ENCODE results near the gene RAB40C. TPM values are rescaled to one million over a fixed set of nuclear protein-coding genes. Genes with fewer than 3 reads are reported as not detected.

Gene RAB40C
- total and polyA plus RNA-seq, 2 experiments from 2014 or later, result 30.2 to 32.7 TPM

DNA sequence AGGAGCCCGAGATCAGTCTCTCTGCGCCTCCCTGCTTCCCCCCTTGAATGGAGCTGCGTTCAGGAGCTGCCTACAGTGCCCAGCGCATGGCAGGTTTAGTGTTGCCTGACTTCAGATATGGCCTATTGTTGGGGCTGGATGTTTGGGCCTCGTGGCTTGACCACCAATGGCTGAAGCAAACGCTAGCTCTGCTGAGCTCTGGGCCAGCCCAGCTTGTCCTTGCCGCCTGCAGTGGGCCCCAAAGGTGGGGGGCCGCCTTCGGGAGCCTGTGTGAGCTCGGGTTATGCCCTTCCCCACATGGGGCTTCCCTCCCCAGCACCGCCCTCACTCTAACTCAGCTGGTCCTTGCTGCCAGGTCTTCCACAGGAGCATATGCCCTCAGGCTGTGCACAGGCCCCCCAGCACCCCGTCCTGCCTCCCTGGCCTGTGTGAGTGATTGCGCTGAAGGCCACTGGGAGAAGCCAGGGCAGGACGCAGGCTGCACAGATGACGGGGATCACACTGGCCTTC lies 48.2 kb downstream of the RAB40C start:
- TF ChIP-seq, protein P1, sequence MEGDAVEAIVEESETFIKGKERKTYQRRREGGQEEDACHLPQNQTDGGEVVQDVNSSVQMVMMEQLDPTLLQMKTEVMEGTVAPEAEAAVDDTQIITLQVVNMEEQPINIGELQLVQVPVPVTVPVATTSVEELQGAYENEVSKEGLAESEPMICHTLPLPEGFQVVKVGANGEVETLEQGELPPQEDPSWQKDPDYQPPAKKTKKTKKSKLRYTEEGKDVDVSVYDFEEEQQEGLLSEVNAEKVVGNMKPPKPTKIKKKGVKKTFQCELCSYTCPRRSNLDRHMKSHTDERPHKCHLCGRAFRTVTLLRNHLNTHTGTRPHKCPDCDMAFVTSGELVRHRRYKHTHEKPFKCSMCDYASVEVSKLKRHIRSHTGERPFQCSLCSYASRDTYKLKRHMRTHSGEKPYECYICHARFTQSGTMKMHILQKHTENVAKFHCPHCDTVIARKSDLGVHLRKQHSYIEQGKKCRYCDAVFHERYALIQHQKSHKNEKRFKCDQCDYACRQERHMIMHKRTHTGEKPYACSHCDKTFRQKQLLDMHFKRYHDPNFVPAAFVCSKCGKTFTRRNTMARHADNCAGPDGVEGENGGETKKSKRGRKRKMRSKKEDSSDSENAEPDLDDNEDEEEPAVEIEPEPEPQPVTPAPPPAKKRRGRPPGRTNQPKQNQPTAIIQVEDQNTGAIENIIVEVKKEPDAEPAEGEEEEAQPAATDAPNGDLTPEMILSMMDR (IDR thresholded peaks at IDR 0.05; ENCODE audit: poor library complexity), result no peak
- no peak for TF ChIP-seq EZH2phosphoT487 (IDR thresholded peaks at IDR 0.05; ENCODE audit: low read depth, severe bottlenecking, unreplicated experiment)
- TF ChIP-seq EZH2 (IDR thresholded peaks at IDR 0.05; ENCODE audit: borderline replicate concordance), result no peak
- DNase-seq (ENCODE audit: low spot score), result no peak
- Histone ChIP-seq H3K4me1 (ENCODE audit: insufficient read depth) (peaks cover 24% of the 10 kb centered on the region), H3K79me2 (peaks cover 20% of the 10 kb centered on the region), H3K36me3 (replicated peaks; ENCODE audit: insufficient read depth, low read depth) (no peaks in the 10 kb centered on the region), H2AFZ (no peak overlapping the region), H3K4me3 (no peak overlapping the region), H3K9me2 (replicated peaks; ENCODE audit: insufficient read depth) (no peaks in the 10 kb centered on the region), H4K20me1 (ENCODE audit: insufficient read depth, poor library complexity, severe bottlenecking) (no peaks in the 10 kb centered on the region), H3K27me3 (no peaks in the 10 kb centered on the region), H3K9me3 (ENCODE audit: low read depth) (no peaks in the 10 kb centered on the region), H3K4me2 (peak overlapping the region; percentile 98), H3K27ac (no peak overlapping the region)
- WGBS (ENCODE audit: low lambda C conversion rate, missing lambda C conversion rate), result 89% methylated on average over 15 of the region's 15 CpGs

DNA sequence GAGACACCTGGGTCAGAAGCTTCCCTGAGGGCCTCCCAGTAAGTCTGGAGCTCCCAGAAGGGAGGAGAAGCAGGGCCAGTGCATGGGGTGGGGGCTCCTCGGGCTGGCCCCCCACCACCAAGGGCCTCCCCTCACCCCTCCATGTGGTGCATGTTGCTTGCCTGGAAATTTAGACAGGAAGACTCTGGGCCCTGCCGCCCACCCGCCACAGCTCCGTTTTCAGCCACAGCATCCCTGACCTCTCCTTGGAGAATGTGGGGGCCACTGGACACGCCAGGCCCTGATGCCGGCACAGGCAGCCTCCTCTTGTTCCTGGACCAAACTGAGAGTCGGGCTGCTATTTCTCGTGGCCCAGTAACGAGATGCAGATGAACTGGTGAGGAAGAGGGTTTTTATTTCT lies 49.0 kb downstream of the RAB40C start:
- Histone ChIP-seq H3K27ac (no peak overlapping the region), H3K4me2 (no peak overlapping the region), H3K4me1 (ENCODE audit: insufficient read depth) (peaks cover 28% of the 10 kb centered on the region), H3K9me2 (replicated peaks; ENCODE audit: insufficient read depth) (no peaks in the 10 kb centered on the region), H2AFZ (no peak overlapping the region), H3K27me3 (no peaks in the 10 kb centered on the region), H3K4me3 (no peak overlapping the region), H3K36me3 (replicated peaks; ENCODE audit: insufficient read depth, low read depth) (no peaks in the 10 kb centered on the region), H4K20me1 (ENCODE audit: insufficient read depth, poor library complexity, severe bottlenecking) (no peaks in the 10 kb centered on the region), H3K9me3 (ENCODE audit: low read depth) (no peaks in the 10 kb centered on the region), H3K79me2 (peaks cover 27% of the 10 kb centered on the region)
- no peak for DNase-seq (ENCODE audit: low spot score)
- WGBS (ENCODE audit: low lambda C conversion rate, missing lambda C conversion rate), result 71% methylated on average over 9 of the region's 9 CpGs
- TF ChIP-seq, protein P1 (IDR thresholded peaks at IDR 0.05; ENCODE audit: poor library complexity), result no peak
- TF ChIP-seq EZH2 (IDR thresholded peaks at IDR 0.05; ENCODE audit: borderline replicate concordance) (no peak), EZH2phosphoT487 (IDR thresholded peaks at IDR 0.05; ENCODE audit: low read depth, severe bottlenecking, unreplicated experiment) (no peak)

DNA sequence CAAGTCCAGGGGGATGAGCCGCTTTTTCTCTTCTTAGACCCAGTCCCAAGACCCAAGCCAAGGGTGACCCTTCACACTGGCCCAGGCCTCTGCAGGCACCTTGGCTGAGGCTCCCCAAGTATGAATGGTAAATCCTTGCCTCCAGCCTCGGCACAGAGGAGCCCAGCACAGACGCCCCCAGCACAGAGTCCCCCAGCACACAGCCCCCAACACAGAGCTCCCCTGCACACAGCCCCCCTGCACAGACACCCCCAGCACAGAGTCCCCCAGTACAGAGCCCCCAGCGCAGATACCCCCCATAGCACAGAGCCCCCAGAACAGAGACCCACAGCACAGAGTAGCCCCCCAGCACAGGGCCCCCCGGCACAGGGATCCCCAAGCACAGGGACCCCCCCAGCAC lies 50.7 kb downstream of the RAB40C start:
- no peaks in the 10 kb centered on the region for H4K20me1 ChIP-seq (ENCODE audit: insufficient read depth, poor library complexity, severe bottlenecking)
- peak overlapping the region; percentile 97 for H3K4me2 ChIP-seq
- WGBS (ENCODE audit: low lambda C conversion rate, missing lambda C conversion rate), result 91% methylated on average over 4 of the region's 5 CpGs
- DNase-seq (ENCODE audit: low spot score), result no peak
- H3K27me3 ChIP-seq, result no peaks in the 10 kb centered on the region
- H3K36me3 ChIP-seq (replicated peaks; ENCODE audit: insufficient read depth, low read depth), result no peaks in the 10 kb centered on the region
- no peak overlapping the region for H2AFZ ChIP-seq
- H3K4me1 ChIP-seq (ENCODE audit: insufficient read depth), result peaks cover 38% of the 10 kb centered on the region
- no peaks in the 10 kb centered on the region for H3K9me3 ChIP-seq (ENCODE audit: low read depth)
- no peaks in the 10 kb centered on the region for H3K9me2 ChIP-seq (replicated peaks; ENCODE audit: insufficient read depth)
- peaks cover 35% of the 10 kb centered on the region for H3K79me2 ChIP-seq
- H3K27ac ChIP-seq, result no peak overlapping the region
- TF ChIP-seq EZH2phosphoT487 (IDR thresholded peaks at IDR 0.05; ENCODE audit: low read depth, severe bottlenecking, unreplicated experiment) (no peak), EZH2 (IDR thresholded peaks at IDR 0.05; ENCODE audit: borderline replicate concordance) (no peak)
- TF ChIP-seq, protein P1 (IDR thresholded peaks at IDR 0.05; ENCODE audit: poor library complexity), result no peak
- no peak overlapping the region for H3K4me3 ChIP-seq

Measured in hepatocyte (in vitro differentiated cells).